Activated T-cell treated with anti-CD3 and anti-CD28 coated beads, Interleukin-2, amount 50 U/mL, for 72 hours (primary cell): Measurements from ENCODE around the gene PGAM1. TPM values are rescaled to one million over a fixed set of nuclear protein-coding genes. Genes with fewer than 3 reads are reported as not detected.
"Not testable (repeated sequence)": the region's sequence is repeated elsewhere in the genome, so short reads cannot be mapped to it uniquely, and the experiment has no call there.

Source experiments
- ATAC-seq, 2 donors: fragments of 150-1000 bp; cut with Tn5 transposase; replicated peaks in 1 of 2; 2 replicates each; pipeline ENCODE4 v1.10.0; 2021; ENCODE audit warnings: moderate library complexity in 2 of 2, mild to moderate bottlenecking in 1 of 2
- DNase-seq, 2 donors: peaks; one replicate each; pipeline ENCODE4 v3.0.0; 2021 to 2022; ENCODE audit warnings: mixed read lengths in 1 of 2
- H3K27ac Mint-ChIP-seq: one replicate; pipeline ENCODE4 v1.8.0; 2022; ENCODE audit warnings: mild to moderate bottlenecking, moderate library complexity, mixed read lengths
- H3K27me3 Mint-ChIP-seq: one replicate; pipeline ENCODE4 v1.8.0; 2022; ENCODE audit warnings: low read depth, mixed read lengths
- H3K36me3 Mint-ChIP-seq, 2 donors: one replicate each; pipeline ENCODE4 v1.8.0; 2022; ENCODE audit warnings: mixed read lengths in 2 of 2, mild to moderate bottlenecking in 1 of 2; ENCODE audit not compliant: insufficient read depth in 2 of 2
- H3K4me1 Mint-ChIP-seq: one replicate; pipeline ENCODE4 v1.8.0; 2022; ENCODE audit warnings: low read depth, mixed read lengths
- H3K4me3 Mint-ChIP-seq, 2 donors: one replicate each; pipeline ENCODE4 v1.8.0; 2022; ENCODE audit warnings: mild to moderate bottlenecking in 2 of 2, mixed read lengths in 2 of 2, moderate library complexity in 2 of 2
- H3K9me3 Mint-ChIP-seq, 2 donors: one replicate each; pipeline ENCODE4 v1.8.0; 2022; ENCODE audit warnings: mixed read lengths in 2 of 2
- total RNA-seq, 2 donors: library from RNA; stranded (reverse); gene quantifications; one replicate each; pipeline ENCODE4 v1.2.3, GENCODE V29; 2022

PGAM1 gene
- total RNA-seq, 2 donors from 2014 or later = 362 to 512 TPM

GRCh38 chr10:97452352-97452751, 26.4 kb downstream of the PGAM1 start:
- DNase-seq = no peak
- H3K4me1 Mint-ChIP-seq = peaks cover 62% of the 10 kb centered on the region
- no peak for ATAC-seq
- H3K27me3 Mint-ChIP-seq = no peaks in the 10 kb centered on the region
- H3K27ac Mint-ChIP-seq = peak overlapping the region; percentile 39
- H3K36me3 Mint-ChIP-seq = peaks cover 3 to 9% of the 10 kb centered on the region in 2 donors
- H3K4me3 Mint-ChIP-seq = no peak overlapping the region
- H3K9me3 Mint-ChIP-seq = no peaks in the 10 kb centered on the region

GRCh38 chr10:97454330-97455036, 28.5 kb downstream of the PGAM1 start:
- H3K9me3 Mint-ChIP-seq = no peaks in the 10 kb centered on the region
- peak; percentile 32 to 46 for DNase-seq
- H3K4me1 Mint-ChIP-seq = peaks cover 47% of the 10 kb centered on the region
- peak overlapping the region; percentile 99 for H3K27ac Mint-ChIP-seq
- H3K36me3 Mint-ChIP-seq = peaks cover 10 to 22% of the 10 kb centered on the region in 2 donors
- ATAC-seq = peak; percentile 77 to 85
- peak overlapping the region; percentile 68 to 72 for H3K4me3 Mint-ChIP-seq
- H3K27me3 Mint-ChIP-seq = no peaks in the 10 kb centered on the region

- Mint-ChIP-seq H3K4me1 (peaks cover 36% of the 10 kb centered on the region), H3K27me3 (no peaks in the 10 kb centered on the region), H3K36me3 (peaks cover 12 to 28% of the 10 kb centered on the region in 2 donors), H3K27ac (peak overlapping the region; percentile 99), H3K4me3 (no peak overlapping the region), H3K9me3 (no peaks in the 10 kb centered on the region)
- DNase-seq (no peak), ATAC-seq (no peak)
Observed at GRCh38 chr10:97456034-97456685, 30.2 kb downstream of the PGAM1 start.

- H3K36me3 Mint-ChIP-seq = peaks cover 12 to 28% of the 10 kb centered on the region in 2 donors
- peaks cover 36% of the 10 kb centered on the region for H3K4me1 Mint-ChIP-seq
- H3K27me3 Mint-ChIP-seq = no peaks in the 10 kb centered on the region
- no peak overlapping the region for H3K4me3 Mint-ChIP-seq
- DNase-seq (no peak), ATAC-seq (no peak)
- no peaks in the 10 kb centered on the region for H3K9me3 Mint-ChIP-seq
- H3K27ac Mint-ChIP-seq = peak overlapping the region; percentile 58
Observed at GRCh38 chr10:97456686-97457065, 30.7 kb downstream of the PGAM1 start.

GRCh38 chr10:97459111-97459510, 33.1 kb downstream of the PGAM1 start:
- DNase-seq (no peak), ATAC-seq (no peak)
- H3K9me3 Mint-ChIP-seq = no peaks in the 10 kb centered on the region
- H3K27me3 Mint-ChIP-seq = no peaks in the 10 kb centered on the region
- H3K27ac Mint-ChIP-seq = peak overlapping the region; percentile 15
- no peak overlapping the region for H3K4me3 Mint-ChIP-seq
- H3K4me1 Mint-ChIP-seq = peaks cover 16% of the 10 kb centered on the region
- peaks cover 11 to 35% of the 10 kb centered on the region in 2 donors for H3K36me3 Mint-ChIP-seq

- Mint-ChIP-seq H3K9me3 (no peaks in the 10 kb centered on the region), H3K4me1 (peaks cover 8% of the 10 kb centered on the region), H3K27me3 (no peaks in the 10 kb centered on the region), H3K27ac (peak overlapping the region; percentile 15), H3K36me3 (peaks cover 11 to 41% of the 10 kb centered on the region in 2 donors), H3K4me3 (no peak overlapping the region)
- DNase-seq = no peak
- no peak for ATAC-seq
Observed at GRCh38 chr10:97459933-97460332, 33.9 kb downstream of the PGAM1 start.

- Mint-ChIP-seq H3K9me3 (no peaks in the 10 kb centered on the region), H3K27ac (no peak overlapping the region), H3K4me1 (no peaks in the 10 kb centered on the region), H3K36me3 (peaks cover 9 to 35% of the 10 kb centered on the region in 2 donors), H3K27me3 (no peaks in the 10 kb centered on the region), H3K4me3 (no peak overlapping the region)
- ATAC-seq (no peak), DNase-seq (no peak)
Observed at GRCh38 chr10:97462309-97462708, 36.3 kb downstream of the PGAM1 start.

- Mint-ChIP-seq H3K36me3 (peaks cover 5 to 30% of the 10 kb centered on the region in 2 donors), H3K4me3 (no peak overlapping the region), H3K27ac (peak overlapping the region; percentile 52)
Observed at GRCh38 chr10:97463363-97464132, 37.6 kb downstream of the PGAM1 start.

GRCh38 chr10:97464226-97464625, 38.2 kb downstream of the PGAM1 start:
- H3K36me3 Mint-ChIP-seq = peaks cover 3 to 24% of the 10 kb centered on the region in 2 donors
- H3K4me3 Mint-ChIP-seq = no peak overlapping the region
- peak overlapping the region; percentile 52 for H3K27ac Mint-ChIP-seq
- no peaks in the 10 kb centered on the region for H3K9me3 Mint-ChIP-seq
- ATAC-seq (peak in 1 of 2 donors; percentile 11), DNase-seq (no peak)
- H3K4me1 Mint-ChIP-seq = no peaks in the 10 kb centered on the region
- no peaks in the 10 kb centered on the region for H3K27me3 Mint-ChIP-seq

More at GRCh38 chr10:97463363-97464132, 37.6 kb downstream of the PGAM1 start:
- DNase-seq (peak; percentile 17 to 39), ATAC-seq (peak; percentile 54 to 62)
- H3K9me3 Mint-ChIP-seq = no peaks in the 10 kb centered on the region
- H3K4me1 Mint-ChIP-seq = no peaks in the 10 kb centered on the region
- no peaks in the 10 kb centered on the region for H3K27me3 Mint-ChIP-seq

GRCh38 chr10:97465982-97466381, 40.0 kb downstream of the PGAM1 start:
- Mint-ChIP-seq H3K4me1 (no peaks in the 10 kb centered on the region), H3K27me3 (no peaks in the 10 kb centered on the region), H3K9me3 (no peaks in the 10 kb centered on the region), H3K36me3 (peaks cover 0 to 16% of the 10 kb centered on the region in 2 donors), H3K27ac (no peak overlapping the region), H3K4me3 (no peak overlapping the region)
- DNase-seq (no peak), ATAC-seq (no peak)

- Mint-ChIP-seq H3K27me3 (no peaks in the 10 kb centered on the region), H3K27ac (peak overlapping the region; percentile 2), H3K4me3 (no peak overlapping the region), H3K9me3 (no peaks in the 10 kb centered on the region), H3K4me1 (no peaks in the 10 kb centered on the region), H3K36me3 (peaks cover 0 to 18% of the 10 kb centered on the region in 2 donors)
- ATAC-seq (no peak), DNase-seq (no peak)
Observed at GRCh38 chr10:97466755-97467154, 40.8 kb downstream of the PGAM1 start.

GRCh38 chr10:97468162-97468561, 42.2 kb downstream of the PGAM1 start:
- peaks cover 0 to 20% of the 10 kb centered on the region in 2 donors for H3K36me3 Mint-ChIP-seq

GRCh38 chr10:97468781-97469180, 42.8 kb downstream of the PGAM1 start:
- not testable (repeated sequence) for H3K27ac Mint-ChIP-seq, H3K27me3 Mint-ChIP-seq, ATAC-seq, DNase-seq, H3K4me1 Mint-ChIP-seq, H3K9me3 Mint-ChIP-seq, H3K4me3 Mint-ChIP-seq
- H3K36me3 Mint-ChIP-seq = peaks cover 2 to 17% of the 10 kb centered on the region in 2 donors

More at GRCh38 chr10:97468162-97468561, 42.2 kb downstream of the PGAM1 start:
- Mint-ChIP-seq H3K27ac (no peak overlapping the region), H3K9me3 (no peaks in the 10 kb centered on the region), H3K27me3 (no peaks in the 10 kb centered on the region), H3K4me1 (no peaks in the 10 kb centered on the region), H3K4me3 (no peak overlapping the region)
- ATAC-seq = no peak
- DNase-seq = no peak
